ENCODE measurements around the gene ZNF773. TPM values are rescaled to one million over a fixed set of nuclear protein-coding genes. Genes with fewer than 3 reads are reported as not detected.
"Not testable (repeated sequence)": the region's sequence is repeated elsewhere in the genome, so short reads cannot be mapped to it uniquely, and the experiment has no call there.

The ZNF773 gene
- total and polyA plus RNA-seq, 2 donors (not counting 1 experiment from before 2014, with no cell fraction given) = 9.4 to 39.8 TPM

DNA sequence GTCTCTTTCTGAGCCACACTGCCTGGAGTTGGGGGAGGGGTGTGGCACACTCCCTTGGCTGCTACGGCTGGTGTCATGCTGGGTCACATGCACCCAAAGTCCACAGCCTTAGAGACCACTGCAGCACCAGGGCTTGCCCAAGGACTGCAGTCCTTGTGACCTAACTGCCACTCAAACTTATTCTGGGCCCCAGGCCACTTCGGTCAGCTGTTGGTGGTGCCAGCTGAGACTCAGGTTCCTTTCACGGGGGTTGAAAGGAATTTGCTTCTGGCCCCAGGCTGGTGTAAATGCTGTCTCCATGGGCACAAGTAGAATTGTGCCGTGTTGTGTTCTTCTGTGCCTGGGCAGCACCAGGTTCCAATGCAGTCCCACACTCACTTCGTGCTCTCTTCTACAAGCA, 33.2 kb upstream of the ZNF773 start:
- no peaks in the 10 kb centered on the region for H3K27me3 ChIP-seq (ENCODE audit: control insufficient read depth, insufficient read depth, low read length)
- H3K9me3 ChIP-seq (ENCODE audit: control insufficient read depth, insufficient read depth, low read depth, low read length) = no peaks in the 10 kb centered on the region
- TF ChIP-seq EZH2 (IDR thresholded peaks at IDR 0.05; ENCODE audit: low read length, missing control alignments) = no peak
- TF ChIP-seq, protein P1, sequence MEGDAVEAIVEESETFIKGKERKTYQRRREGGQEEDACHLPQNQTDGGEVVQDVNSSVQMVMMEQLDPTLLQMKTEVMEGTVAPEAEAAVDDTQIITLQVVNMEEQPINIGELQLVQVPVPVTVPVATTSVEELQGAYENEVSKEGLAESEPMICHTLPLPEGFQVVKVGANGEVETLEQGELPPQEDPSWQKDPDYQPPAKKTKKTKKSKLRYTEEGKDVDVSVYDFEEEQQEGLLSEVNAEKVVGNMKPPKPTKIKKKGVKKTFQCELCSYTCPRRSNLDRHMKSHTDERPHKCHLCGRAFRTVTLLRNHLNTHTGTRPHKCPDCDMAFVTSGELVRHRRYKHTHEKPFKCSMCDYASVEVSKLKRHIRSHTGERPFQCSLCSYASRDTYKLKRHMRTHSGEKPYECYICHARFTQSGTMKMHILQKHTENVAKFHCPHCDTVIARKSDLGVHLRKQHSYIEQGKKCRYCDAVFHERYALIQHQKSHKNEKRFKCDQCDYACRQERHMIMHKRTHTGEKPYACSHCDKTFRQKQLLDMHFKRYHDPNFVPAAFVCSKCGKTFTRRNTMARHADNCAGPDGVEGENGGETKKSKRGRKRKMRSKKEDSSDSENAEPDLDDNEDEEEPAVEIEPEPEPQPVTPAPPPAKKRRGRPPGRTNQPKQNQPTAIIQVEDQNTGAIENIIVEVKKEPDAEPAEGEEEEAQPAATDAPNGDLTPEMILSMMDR (conservative IDR thresholded peaks at IDR 0.05 in 1 of 2, IDR thresholded peaks at IDR 0.05 in 1 of 2; ENCODE audit: low read depth in 1 of 2, low read length in 2 of 2) = no peak
- no peak overlapping the region for H2AFZ ChIP-seq (ENCODE audit: low read length)
- H3K79me2 ChIP-seq (ENCODE audit: control insufficient read depth, insufficient read depth, low read length) = no peaks in the 10 kb centered on the region
- H4K20me1 ChIP-seq (ENCODE audit: control insufficient read depth, extremely low read depth, insufficient read depth, low read length) = no peaks in the 10 kb centered on the region
- H3K4me2 ChIP-seq (ENCODE audit: extremely low read depth, insufficient read depth, low read length) = no peak overlapping the region
- H3K27ac ChIP-seq (ENCODE audit: insufficient read depth, low read length) = no peak overlapping the region
- no peak for DNase-seq (ENCODE audit: low read depth in 2 of 2)
- no peak overlapping the region for H3K4me3 ChIP-seq (replicated peaks in 1 of 4; ENCODE audit: control extremely low read depth in 1 of 4, insufficient read depth in 1 of 4, low read depth in 3 of 4, low read length in 4 of 4)
- H3K36me3 ChIP-seq (ENCODE audit: control insufficient read depth, insufficient read depth, low read length) = no peaks in the 10 kb centered on the region
- H3K4me1 ChIP-seq (ENCODE audit: control insufficient read depth, extremely low read depth, insufficient read depth, low read length) = no peaks in the 10 kb centered on the region
- no peak overlapping the region for H3K9ac ChIP-seq (ENCODE audit: insufficient read depth, low read length)

DNA sequence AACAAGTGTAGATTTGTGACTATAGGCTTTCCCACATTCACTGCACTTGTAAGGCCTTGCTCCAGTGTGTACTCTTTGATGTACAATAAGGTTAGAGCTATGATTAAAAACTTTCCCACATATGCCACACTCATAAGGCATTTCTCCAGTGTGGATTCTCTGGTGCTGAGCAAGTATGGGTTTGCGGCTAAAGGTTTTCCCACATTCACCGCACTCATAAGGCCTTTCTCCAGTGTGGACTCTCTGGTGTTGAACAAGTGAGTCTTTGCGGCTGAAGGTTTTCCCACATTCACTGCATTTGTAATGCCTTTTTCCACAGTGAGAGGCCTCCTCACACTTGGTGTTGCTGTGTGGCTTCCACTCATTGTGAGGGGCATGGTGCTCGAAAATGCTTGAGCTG, 26.1 kb upstream of the ZNF773 start:
- Histone ChIP-seq H3K4me3 (replicated peaks in 1 of 4; ENCODE audit: control extremely low read depth in 1 of 4, insufficient read depth in 1 of 4, low read depth in 3 of 4, low read length in 4 of 4) (no peak overlapping the region), H3K36me3 (ENCODE audit: control insufficient read depth, insufficient read depth, low read length) (peaks cover 18% of the 10 kb centered on the region), H2AFZ (ENCODE audit: low read length) (no peak overlapping the region), H3K4me2 (ENCODE audit: extremely low read depth, insufficient read depth, low read length) (no peak overlapping the region), H3K27ac (ENCODE audit: insufficient read depth, low read length) (no peak overlapping the region), H3K9ac (ENCODE audit: insufficient read depth, low read length) (no peak overlapping the region), H3K27me3 (ENCODE audit: control insufficient read depth, insufficient read depth, low read length) (no peaks in the 10 kb centered on the region), H3K9me3 (ENCODE audit: control insufficient read depth, insufficient read depth, low read depth, low read length) (peaks cover 23% of the 10 kb centered on the region), H3K79me2 (ENCODE audit: control insufficient read depth, insufficient read depth, low read length) (peaks cover 8% of the 10 kb centered on the region), H3K4me1 (ENCODE audit: control insufficient read depth, extremely low read depth, insufficient read depth, low read length) (no peaks in the 10 kb centered on the region), H4K20me1 (ENCODE audit: control insufficient read depth, extremely low read depth, insufficient read depth, low read length) (no peaks in the 10 kb centered on the region)
- peak; percentile 19 to 34 for DNase-seq (ENCODE audit: low read depth in 2 of 2)
- TF ChIP-seq, protein P1 (conservative IDR thresholded peaks at IDR 0.05 in 1 of 2, IDR thresholded peaks at IDR 0.05 in 1 of 2; ENCODE audit: low read depth in 1 of 2, low read length in 2 of 2) = no peak
- TF ChIP-seq EZH2 (IDR thresholded peaks at IDR 0.05; ENCODE audit: low read length, missing control alignments) = no peak

DNA sequence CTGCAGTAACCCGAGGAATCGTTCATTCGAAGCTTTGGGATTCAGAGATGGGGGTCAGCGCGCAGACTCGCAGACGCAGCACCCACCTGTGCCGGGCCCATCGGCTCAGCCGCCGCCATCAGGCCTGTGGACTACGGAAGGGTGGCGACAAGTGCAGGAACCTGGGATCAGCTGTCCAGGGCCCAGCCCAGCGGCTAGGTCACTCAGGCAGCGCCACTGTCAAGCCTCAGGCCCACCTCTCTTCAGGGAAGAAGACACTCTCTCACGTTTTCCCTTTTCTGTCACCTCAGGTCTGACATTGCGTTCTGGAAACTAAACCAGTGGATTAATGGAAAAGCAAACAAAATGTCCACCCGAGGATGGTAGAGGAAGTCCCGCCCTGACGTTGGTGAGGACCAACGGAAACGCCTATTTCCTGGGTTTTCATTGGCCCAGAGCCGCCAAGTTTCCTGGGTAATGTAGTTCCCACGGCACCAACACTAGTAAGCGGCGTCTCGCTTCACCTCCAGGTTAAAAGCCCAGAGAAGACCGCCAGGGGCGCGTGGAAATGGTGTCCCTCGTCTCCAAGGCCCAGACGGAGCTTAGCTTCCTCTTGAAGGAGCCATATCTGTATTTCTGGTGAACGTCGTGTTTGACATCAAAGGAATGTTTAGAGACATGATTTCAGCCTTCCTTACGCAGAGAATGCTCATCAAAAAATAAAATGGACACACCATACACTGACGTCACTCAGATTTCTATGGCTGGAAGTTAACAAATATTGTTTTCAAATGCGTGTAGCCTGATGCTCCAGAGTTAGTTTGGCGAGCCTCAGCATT, 22.3 kb upstream of the ZNF773 start, which contains the start of gene ZNF772:
Gene ZNF772 (minus strand): TSS at position 376 of the 818 bp plus-strand sequence. CDS start 257 bp downstream, at position 119.
- H3K9ac ChIP-seq (ENCODE audit: insufficient read depth, low read length) = peak within 1 kb of the TSS; percentile 72
- H3K36me3 ChIP-seq (ENCODE audit: control insufficient read depth, insufficient read depth, low read length) = peaks cover 18% of the 10 kb centered on the region

DNA sequence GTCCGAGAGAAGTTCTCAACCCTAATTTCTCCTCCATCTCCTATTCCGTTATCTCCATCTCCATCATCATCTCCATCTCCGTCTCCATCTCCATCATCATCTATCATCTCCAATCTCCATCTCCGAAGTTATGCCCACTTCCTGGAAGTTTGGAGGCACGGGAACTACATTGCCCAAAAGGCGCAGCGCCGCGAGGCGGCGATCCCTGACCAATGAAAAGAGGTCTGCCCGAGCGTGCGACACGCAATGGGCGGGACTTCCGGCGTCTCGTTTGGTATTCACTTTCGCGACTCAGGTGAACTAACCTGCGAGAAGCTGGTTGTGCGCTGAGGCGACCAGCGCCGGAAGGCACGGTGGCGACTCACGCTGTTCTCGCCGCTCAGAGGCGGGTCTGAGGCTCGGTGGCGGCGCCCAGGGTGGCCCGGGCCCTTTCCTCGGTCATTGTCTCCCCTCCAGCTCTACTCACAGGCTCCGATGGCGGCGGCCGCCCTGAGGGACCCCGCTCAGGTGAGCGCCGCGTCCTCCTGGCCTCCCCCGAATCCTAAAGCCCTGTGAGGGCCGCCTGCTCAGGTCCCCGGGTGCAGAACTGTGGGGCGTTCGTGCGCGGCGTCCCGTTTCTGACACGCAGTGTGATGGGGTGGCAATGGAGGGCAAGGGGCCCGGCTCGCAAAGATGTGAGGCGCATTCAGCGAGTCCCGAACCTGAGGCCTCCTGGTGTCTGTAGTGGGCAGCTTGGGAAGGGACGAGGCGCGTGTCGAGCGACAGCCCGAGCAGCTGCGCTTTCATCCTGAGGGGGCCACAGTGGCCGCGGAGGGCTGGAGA, 12.1 kb upstream of the ZNF773 start, which contains the start of gene ZNF419:
Gene ZNF419 (plus strand): TSS at position 274 of the 822 bp plus-strand sequence. CDS start 201 bp downstream, at position 475.
- not testable (repeated sequence) for H3K9me3 ChIP-seq (ENCODE audit: control insufficient read depth, insufficient read depth, low read depth, low read length); H4K20me1 ChIP-seq (ENCODE audit: control insufficient read depth, extremely low read depth, insufficient read depth, low read length); H3K79me2 ChIP-seq (ENCODE audit: control insufficient read depth, insufficient read depth, low read length); H3K4me1 ChIP-seq (ENCODE audit: control insufficient read depth, extremely low read depth, insufficient read depth, low read length); H3K36me3 ChIP-seq (ENCODE audit: control insufficient read depth, insufficient read depth, low read length); H3K27me3 ChIP-seq (ENCODE audit: control insufficient read depth, insufficient read depth, low read length)
- peak within 1 kb of the TSS; percentile 58 for H3K4me2 ChIP-seq (ENCODE audit: extremely low read depth, insufficient read depth, low read length)
- H3K4me3 ChIP-seq (replicated peaks in 1 of 4; ENCODE audit: control extremely low read depth in 1 of 4, insufficient read depth in 1 of 4, low read depth in 3 of 4, low read length in 4 of 4) = peak within 1 kb of the TSS; percentile 50 to 88 (median 75)
- peak within 1 kb of the TSS; percentile 38 for H3K27ac ChIP-seq (ENCODE audit: insufficient read depth, low read length)
- H2AFZ ChIP-seq (ENCODE audit: low read length) = peak within 1 kb of the TSS; percentile 83
- DNase-seq (ENCODE audit: low read depth in 2 of 2) = peak; percentile 79 to 83
- peak within 1 kb of the TSS; percentile 57 for H3K9ac ChIP-seq (ENCODE audit: insufficient read depth, low read length)

More for the DNA sequence above, 22.3 kb upstream of the ZNF773 start, which contains the start of gene ZNF772:
- peaks cover 8% of the 10 kb centered on the region for H3K79me2 ChIP-seq (ENCODE audit: control insufficient read depth, insufficient read depth, low read length)
- H3K27ac ChIP-seq (ENCODE audit: insufficient read depth, low read length) = peak within 1 kb of the TSS; percentile 77
- no peaks in the 10 kb centered on the region for H3K27me3 ChIP-seq (ENCODE audit: control insufficient read depth, insufficient read depth, low read length)
- no peaks in the 10 kb centered on the region for H4K20me1 ChIP-seq (ENCODE audit: control insufficient read depth, extremely low read depth, insufficient read depth, low read length)
- H3K4me2 ChIP-seq (ENCODE audit: extremely low read depth, insufficient read depth, low read length) = peak within 1 kb of the TSS; percentile 81
- H3K4me3 ChIP-seq (replicated peaks in 1 of 4; ENCODE audit: control extremely low read depth in 1 of 4, insufficient read depth in 1 of 4, low read depth in 3 of 4, low read length in 4 of 4) = peak within 1 kb of the TSS; percentile 84 to 99 (median 90)
- H2AFZ ChIP-seq (ENCODE audit: low read length) = peak within 1 kb of the TSS; percentile 100
- peak; percentile 92 to 94 for DNase-seq (ENCODE audit: low read depth in 2 of 2)
- no peaks in the 10 kb centered on the region for H3K4me1 ChIP-seq (ENCODE audit: control insufficient read depth, extremely low read depth, insufficient read depth, low read length)
- TF ChIP-seq, protein P1 (conservative IDR thresholded peaks at IDR 0.05 in 1 of 2, IDR thresholded peaks at IDR 0.05 in 1 of 2; ENCODE audit: low read depth in 1 of 2, low read length in 2 of 2) = peak; percentile 57 to 60
- TF ChIP-seq EZH2 (IDR thresholded peaks at IDR 0.05; ENCODE audit: low read length, missing control alignments) = no peak
- H3K9me3 ChIP-seq (ENCODE audit: control insufficient read depth, insufficient read depth, low read depth, low read length) = peaks cover 23% of the 10 kb centered on the region

Data from fibroblast of lung (primary cell).